HG03039 (cell line): Measurements from ENCODE around the gene ARHGAP26.

ENCODE experiments used
- ATAC-seq: cut with Tn5 transposase; IDR thresholded peaks from one replicate; pipeline ENCODE4 v1.9.1; 2021; ENCODE audit warnings: mild to moderate bottlenecking, moderate library complexity; ENCODE audit not compliant: unreplicated experiment

The ARHGAP26 gene

DNA sequence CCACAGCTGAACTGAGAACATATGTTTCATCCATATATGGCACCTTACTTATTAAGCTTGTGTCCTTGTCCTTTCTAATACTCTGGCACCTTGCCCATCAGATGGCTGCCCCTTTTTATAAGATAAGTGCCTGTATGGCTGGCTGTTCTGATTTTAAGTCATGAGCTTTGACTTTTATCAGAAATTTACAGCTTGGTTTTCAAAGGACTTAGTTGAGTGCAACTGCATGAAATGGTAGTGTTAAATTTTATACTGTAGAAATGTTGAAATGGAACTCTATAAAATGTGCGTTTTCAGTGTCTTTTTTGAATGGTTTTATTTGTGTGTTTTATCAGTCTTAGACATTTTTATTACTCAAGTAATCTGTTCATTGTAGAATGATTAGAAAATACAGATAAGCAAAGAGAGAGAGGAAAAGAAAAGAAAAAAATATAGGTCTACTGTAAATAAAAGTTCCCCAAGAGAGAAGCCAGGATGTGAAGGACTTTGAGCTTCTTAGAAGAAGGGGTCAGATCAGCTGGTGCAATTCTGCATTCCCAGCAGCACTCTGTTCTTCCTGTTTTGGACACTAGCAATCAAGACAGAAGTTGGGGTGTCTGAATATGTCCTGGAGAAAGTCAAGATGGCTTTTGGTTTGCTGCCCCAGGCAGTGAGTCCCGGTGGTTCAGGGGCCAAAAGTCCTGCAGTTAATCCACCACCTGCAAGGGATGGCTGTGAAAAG, 38.9 kb downstream of the ARHGAP26 start:
- no peak for ATAC-seq

GRCh38 chr5:142810081-142810480, 39.9 kb downstream of the ARHGAP26 start:
- no peak for ATAC-seq

DNA sequence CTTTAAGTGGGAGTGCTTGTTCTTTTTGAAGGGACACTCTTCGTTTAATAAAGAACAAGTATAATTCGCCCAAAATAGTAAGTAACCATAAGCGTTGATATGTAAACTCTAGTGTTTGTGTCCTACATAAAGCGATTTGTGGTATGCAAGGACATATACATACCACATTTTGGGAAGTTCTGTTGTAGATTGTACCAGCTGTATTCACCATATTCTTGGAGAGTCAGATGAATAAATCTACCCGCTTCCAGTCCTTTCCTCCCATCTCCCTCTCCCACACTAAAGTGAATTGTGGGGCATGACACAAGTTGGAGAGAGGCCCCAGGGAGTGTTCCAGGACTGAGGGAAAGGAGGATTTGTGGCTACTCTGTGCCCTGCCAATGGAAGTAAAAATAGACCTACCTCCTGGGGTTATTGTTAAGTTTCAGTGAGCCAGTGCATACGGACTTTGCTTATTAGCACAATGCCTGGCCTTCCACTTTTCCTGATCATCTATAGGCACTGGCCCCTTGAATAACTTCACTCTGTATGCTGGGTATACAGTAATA, 40.6 kb downstream of the ARHGAP26 start:
- no peak for ATAC-seq

- ATAC-seq: no peak
Measured at GRCh38 chr5:142811866-142812557, 41.8 kb downstream of the ARHGAP26 start.

DNA sequence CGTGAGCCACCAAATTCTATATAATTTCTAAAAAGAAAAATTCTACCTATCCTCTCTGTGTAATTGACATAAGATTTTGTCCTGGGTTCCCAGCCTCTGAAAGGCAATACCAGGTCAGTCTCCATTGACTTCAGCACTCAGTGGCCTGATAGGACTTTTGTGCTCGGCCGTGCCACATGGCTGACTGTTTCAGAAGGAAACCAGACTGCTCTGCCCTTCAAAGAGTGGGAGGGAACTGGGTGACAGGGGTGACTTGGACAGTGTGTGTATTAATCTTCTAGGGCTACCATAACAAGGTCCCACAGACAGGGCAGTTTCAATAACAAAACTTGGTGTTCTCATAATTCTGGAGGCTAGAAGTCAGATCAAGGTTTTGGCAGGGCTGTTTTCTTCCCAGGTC, 43.0 kb downstream of the ARHGAP26 start:
- ATAC-seq: no peak

GRCh38 chr5:142814122-142814521, 43.9 kb downstream of the ARHGAP26 start:
- ATAC-seq: no peak

DNA sequence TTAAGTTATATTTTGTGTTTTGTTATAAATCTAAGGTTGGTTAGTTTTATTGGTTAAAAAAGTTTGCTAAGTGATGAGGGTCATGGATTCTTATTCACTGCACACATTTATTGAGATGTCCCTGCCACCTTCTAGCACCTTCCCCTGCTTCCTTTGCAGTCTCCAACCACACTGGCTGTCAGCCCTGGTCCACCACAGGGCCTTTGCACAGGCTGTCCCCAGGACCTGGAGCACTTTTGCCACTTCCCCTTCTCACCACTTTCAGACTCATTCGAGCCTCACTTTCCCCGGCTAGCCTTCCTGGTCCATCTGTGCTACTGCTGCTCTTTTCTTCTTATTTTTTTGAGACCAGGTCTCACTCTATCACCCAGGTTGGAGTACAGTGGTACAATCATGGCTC, 45.3 kb downstream of the ARHGAP26 start:
- ATAC-seq: no peak

DNA sequence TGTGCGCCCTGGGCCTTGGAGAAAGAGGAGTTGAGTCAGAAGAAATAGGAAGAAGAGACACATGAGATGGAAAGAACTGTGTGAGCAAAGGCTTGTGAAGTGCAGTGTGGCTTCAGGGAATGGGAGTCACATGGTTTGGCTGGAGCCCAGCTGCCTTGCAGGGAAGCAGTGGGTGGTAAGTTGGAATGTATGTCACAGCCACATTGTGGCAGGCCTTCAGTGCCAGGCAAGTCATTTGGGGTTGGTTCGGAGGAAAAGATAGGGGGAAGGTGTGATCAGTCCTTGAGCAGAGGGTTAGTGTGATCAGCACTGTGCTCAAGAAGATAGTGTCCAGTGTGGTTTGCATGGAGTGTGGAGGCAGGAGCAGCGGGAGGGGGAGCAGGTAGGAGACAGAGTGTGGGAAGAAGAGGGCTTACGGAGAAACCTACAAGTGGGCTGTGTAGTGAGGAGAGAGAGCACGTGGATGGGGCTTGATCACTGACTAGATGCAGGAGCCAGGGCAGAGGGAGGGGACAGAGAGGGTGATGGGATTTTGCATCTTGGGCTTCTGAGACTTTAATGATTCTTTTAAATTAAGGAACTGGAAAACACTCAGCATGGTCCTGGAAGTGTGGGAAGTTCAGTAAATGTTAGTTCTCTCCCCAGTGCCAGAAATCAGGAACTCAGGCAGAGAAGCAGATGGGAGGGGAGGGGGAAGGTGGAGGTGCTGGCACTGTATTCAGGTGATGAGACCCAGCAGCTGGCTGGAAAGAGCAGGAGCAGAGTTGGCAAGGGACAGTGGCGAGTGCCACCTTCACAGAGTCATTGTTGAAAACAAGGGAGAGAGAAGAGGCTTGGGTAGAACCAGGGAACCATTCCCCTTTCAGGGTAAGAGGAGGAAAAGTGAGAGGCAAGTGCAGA, 46.6 kb downstream of the ARHGAP26 start:
- ATAC-seq: no peak

DNA sequence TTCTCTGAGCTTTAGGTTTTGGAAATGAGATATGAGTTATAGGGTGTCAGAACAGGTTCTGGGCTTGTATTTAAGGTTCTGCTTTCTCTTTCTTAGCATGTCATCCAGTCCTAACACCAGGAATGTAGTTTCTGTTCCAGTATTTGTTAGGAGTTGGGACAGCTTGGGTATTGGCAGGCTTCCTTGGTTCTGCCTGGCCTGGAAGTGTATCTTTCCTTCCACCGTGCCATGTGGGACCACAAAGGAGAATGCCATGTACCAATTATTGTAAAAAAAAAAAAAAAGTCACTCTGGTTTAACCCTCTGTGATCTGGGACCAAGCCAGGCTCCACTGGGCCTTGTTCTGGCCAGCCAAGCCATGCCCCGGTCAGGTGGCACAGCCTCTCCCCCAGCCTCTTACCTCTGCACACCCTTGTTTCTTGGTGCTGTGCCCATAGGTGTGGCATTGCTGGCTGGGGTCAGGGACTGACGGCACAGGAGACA, 47.8 kb downstream of the ARHGAP26 start:
- ATAC-seq: no peak

DNA sequence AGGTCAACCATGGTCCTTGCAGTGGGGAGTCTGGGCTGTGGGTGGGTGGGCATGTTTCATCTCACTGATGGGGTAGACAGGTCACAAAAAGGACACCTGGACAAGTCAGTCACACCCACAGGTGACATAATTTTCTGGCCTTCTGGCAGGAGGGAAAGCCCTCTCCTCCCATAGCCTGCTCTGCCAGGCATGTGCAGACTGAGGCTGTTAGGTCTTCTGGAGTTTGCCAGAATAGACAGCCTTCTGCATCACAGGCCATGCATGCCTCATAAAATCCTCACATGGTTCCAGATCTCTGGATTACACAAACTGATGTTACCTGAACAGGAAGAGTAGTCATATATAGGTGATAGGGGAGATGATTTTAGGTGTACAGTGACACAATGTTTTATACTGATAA, 49.1 kb downstream of the ARHGAP26 start:
- ATAC-seq: no peak

GRCh38 chr5:142819825-142820224, 49.6 kb downstream of the ARHGAP26 start:
- no peak for ATAC-seq

DNA sequence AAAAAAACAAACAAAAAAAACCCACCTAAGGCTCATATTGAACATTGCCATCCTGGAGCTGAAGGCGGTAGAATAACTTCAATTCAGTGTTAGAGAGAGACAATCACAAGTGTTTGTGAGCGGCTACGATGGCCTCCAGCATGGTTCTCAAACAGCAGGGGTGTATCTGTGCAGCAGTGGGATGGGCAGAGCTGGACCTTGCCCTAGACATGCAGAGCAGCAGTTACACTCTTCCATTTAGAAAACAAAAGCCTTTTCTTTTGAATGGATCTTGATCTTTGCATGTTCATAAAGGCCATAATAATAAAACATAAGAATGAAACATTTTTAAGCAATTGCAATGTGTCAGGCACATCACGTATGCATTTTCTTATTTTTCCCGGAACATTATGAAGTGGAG, 50.3 kb downstream of the ARHGAP26 start:
- ATAC-seq: no peak

- ATAC-seq: no peak
Measured at GRCh38 chr5:142821034-142821732, 51.0 kb downstream of the ARHGAP26 start.

DNA sequence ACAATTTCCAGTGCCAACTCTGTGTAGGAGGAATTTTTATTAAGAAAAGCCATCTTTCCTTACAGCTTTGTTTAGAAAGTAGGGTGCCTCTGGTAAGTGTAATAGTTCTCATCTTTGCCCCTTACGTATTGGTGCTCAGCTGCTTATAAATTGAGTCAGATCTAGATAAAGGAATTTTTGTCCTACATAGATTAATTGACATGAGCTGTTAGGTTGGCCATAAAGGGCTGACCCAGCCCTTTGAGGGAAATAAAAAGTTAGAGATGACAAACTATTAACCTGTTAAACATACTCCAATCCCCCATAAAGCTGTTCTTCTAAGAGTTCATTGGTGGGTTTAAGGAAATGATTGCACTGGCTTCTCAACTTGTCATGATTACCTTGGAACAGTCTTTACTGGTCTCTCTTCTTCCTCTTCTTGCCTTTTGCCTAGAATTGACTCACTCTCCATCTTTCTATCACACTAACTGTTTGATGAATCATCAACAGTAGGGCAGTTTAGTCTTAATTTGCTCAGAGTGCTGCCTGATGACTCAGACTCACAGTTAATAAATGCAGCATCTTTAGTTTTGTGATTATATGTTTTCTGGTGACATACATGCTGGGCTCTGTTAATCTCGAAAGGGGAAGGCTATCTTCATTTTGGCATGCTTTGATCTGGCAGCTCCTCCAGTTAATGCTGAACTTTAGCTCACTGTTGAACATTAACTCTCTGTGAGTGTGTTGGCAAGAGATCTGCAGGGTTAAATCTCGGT, 51.7 kb downstream of the ARHGAP26 start:
- ATAC-seq: peak; percentile 65

GRCh38 chr5:142823126-142823525, 52.9 kb downstream of the ARHGAP26 start:
- no peak for ATAC-seq

DNA sequence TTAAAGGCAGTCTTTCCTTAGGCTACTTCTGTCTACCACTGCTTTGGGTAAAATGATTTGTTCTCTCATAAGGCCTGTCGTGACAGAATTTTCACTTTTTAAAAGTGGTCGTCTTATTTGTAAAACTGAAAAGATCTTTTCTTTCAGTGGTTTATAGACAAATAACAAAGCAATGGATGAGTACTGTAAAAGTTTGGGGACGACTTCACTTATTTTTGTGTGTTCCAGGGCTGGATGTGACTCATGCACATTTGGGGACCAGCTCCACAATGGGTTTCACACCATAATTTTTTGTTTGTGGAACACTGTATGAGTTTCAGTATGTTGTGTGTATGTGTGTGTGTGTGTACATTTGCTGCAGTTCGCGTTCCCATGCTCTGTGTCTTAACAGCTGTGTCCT, 53.6 kb downstream of the ARHGAP26 start:
- no peak for ATAC-seq

- no peak for ATAC-seq
Measured at GRCh38 chr5:142824391-142824790, 54.2 kb downstream of the ARHGAP26 start.

- ATAC-seq: no peak
Measured at GRCh38 chr5:142825378-142826089, 55.4 kb downstream of the ARHGAP26 start.

DNA sequence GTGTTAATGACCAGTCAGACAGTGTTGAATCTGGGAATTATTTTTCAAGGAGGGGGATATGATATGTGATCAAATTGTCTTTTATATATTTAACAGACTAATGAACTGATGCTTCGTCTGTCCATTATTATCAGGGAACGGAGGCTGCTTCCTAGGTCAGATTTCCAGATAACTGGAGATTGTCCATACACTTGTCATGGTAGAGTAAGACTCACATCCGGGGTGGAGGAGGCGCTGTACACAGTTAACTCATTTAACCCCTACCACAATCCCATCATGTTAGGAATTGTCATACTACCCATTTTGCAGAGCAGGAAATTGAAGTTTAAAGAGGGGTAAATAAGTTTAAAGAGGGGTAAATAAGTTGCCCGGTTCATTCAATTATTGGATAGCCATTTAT, 55.9 kb downstream of the ARHGAP26 start:
- ATAC-seq: no peak
